DND-41 (cell line): Measurements from ENCODE around the gene ZDHHC1.

Source experiments
- CTCF ChIP-seq: IDR thresholded peaks from 2 replicates; pipeline ENCODE4 v1.5.1; 2012; ENCODE audit warnings: borderline replicate concordance, low read length, moderate library complexity, mild to moderate bottlenecking; ENCODE audit not compliant: poor library complexity, severe bottlenecking; ENCODE audit errors: extremely low read depth
- EZH2 ChIP-seq: IDR thresholded peaks from 3 replicates; pipeline ENCODE4 v1.6.1; 2012; ENCODE audit warnings: borderline replicate concordance, low read depth, mild to moderate bottlenecking, moderate library complexity, low read length, inconsistent platforms; ENCODE audit not compliant: severe bottlenecking

GRCh38 chr16:67428146-67428731, 12.0 kb upstream of the ZDHHC1 start:
- peak; percentile 83 for TF ChIP-seq CTCF
- no peak for TF ChIP-seq EZH2
